ENCODE results near the gene CARD14. TPM values are rescaled to one million over a fixed set of nuclear protein-coding genes. Genes with fewer than 3 reads are reported as not detected.

The CARD14 gene
- total RNA-seq, 1 donor from 2014 or later, result not detected

- no peak for DNase-seq (ENCODE audit: low spot score, unreplicated experiment)
- H3K27ac Mint-ChIP-seq, result no peak overlapping the region
- no peak overlapping the region for H3K4me3 Mint-ChIP-seq (ENCODE audit: low read depth)
- no peak for TF ChIP-seq CTCF (IDR thresholded peaks at IDR 0.05; ENCODE audit: unreplicated experiment)
- H3K36me3 Mint-ChIP-seq (ENCODE audit: insufficient read depth), result no peaks in the 10 kb centered on the region
- H3K9me3 Mint-ChIP-seq (ENCODE audit: low read depth), result no peaks in the 10 kb centered on the region
- peaks cover 1% of the 10 kb centered on the region for H3K4me1 Mint-ChIP-seq (ENCODE audit: low read depth)
- peaks cover 25% of the 10 kb centered on the region for H3K27me3 Mint-ChIP-seq
These were observed 20.9 kb downstream of the CARD14 start for GRCh38 chr17:80190716-80191115.

- H3K4me3 Mint-ChIP-seq (ENCODE audit: low read depth), result no peak overlapping the region
- peaks cover 1% of the 10 kb centered on the region for H3K4me1 Mint-ChIP-seq (ENCODE audit: low read depth)
- DNase-seq (ENCODE audit: low spot score, unreplicated experiment), result no peak
- H3K9me3 Mint-ChIP-seq (ENCODE audit: low read depth), result no peaks in the 10 kb centered on the region
- H3K36me3 Mint-ChIP-seq (ENCODE audit: insufficient read depth), result no peaks in the 10 kb centered on the region
- H3K27ac Mint-ChIP-seq, result no peak overlapping the region
- TF ChIP-seq CTCF (IDR thresholded peaks at IDR 0.05; ENCODE audit: unreplicated experiment), result no peak
- H3K27me3 Mint-ChIP-seq, result peaks cover 22% of the 10 kb centered on the region
These were observed 21.4 kb downstream of the CARD14 start for GRCh38 chr17:80191192-80191591.

GRCh38 chr17:80191865-80192661 lies 22.2 kb downstream of the CARD14 start:
- no peak overlapping the region for H3K4me3 Mint-ChIP-seq (ENCODE audit: low read depth)
- H3K27me3 Mint-ChIP-seq, result peaks cover 20% of the 10 kb centered on the region
- no peak overlapping the region for H3K27ac Mint-ChIP-seq
- no peaks in the 10 kb centered on the region for H3K36me3 Mint-ChIP-seq (ENCODE audit: insufficient read depth)
- no peaks in the 10 kb centered on the region for H3K9me3 Mint-ChIP-seq (ENCODE audit: low read depth)
- H3K4me1 Mint-ChIP-seq (ENCODE audit: low read depth), result peaks cover 1% of the 10 kb centered on the region
- no peak for DNase-seq (ENCODE audit: low spot score, unreplicated experiment)
- no peak for TF ChIP-seq CTCF (IDR thresholded peaks at IDR 0.05; ENCODE audit: unreplicated experiment)

GRCh38 chr17:80195141-80195540 lies 25.3 kb downstream of the CARD14 start:
- TF ChIP-seq CTCF (IDR thresholded peaks at IDR 0.05; ENCODE audit: unreplicated experiment), result no peak
- Mint-ChIP-seq H3K9me3 (ENCODE audit: low read depth) (no peaks in the 10 kb centered on the region), H3K27me3 (peaks cover 17% of the 10 kb centered on the region), H3K36me3 (ENCODE audit: insufficient read depth) (no peaks in the 10 kb centered on the region), H3K4me1 (ENCODE audit: low read depth) (peaks cover 1% of the 10 kb centered on the region), H3K27ac (no peak overlapping the region), H3K4me3 (ENCODE audit: low read depth) (no peak overlapping the region)
- no peak for DNase-seq (ENCODE audit: low spot score, unreplicated experiment)

GRCh38 chr17:80195671-80196529 lies 26.1 kb downstream of the CARD14 start:
- no peak for DNase-seq (ENCODE audit: low spot score, unreplicated experiment)
- Mint-ChIP-seq H3K4me1 (ENCODE audit: low read depth) (peaks cover 1% of the 10 kb centered on the region), H3K27me3 (peaks cover 16% of the 10 kb centered on the region), H3K27ac (peak overlapping the region; percentile 22), H3K4me3 (ENCODE audit: low read depth) (no peak overlapping the region), H3K36me3 (ENCODE audit: insufficient read depth) (no peaks in the 10 kb centered on the region), H3K9me3 (ENCODE audit: low read depth) (no peaks in the 10 kb centered on the region)
- peak; percentile 87 for TF ChIP-seq CTCF (IDR thresholded peaks at IDR 0.05; ENCODE audit: unreplicated experiment)
